NCI-H146 (cell line): Measurements from ENCODE around the gene ISY1.

Experiments used
- DNase-seq: peaks from one replicate; lab custom pipeline; 2025; lab: John Stamatoyannopoulos, UW

Gene ISY1

DNA sequence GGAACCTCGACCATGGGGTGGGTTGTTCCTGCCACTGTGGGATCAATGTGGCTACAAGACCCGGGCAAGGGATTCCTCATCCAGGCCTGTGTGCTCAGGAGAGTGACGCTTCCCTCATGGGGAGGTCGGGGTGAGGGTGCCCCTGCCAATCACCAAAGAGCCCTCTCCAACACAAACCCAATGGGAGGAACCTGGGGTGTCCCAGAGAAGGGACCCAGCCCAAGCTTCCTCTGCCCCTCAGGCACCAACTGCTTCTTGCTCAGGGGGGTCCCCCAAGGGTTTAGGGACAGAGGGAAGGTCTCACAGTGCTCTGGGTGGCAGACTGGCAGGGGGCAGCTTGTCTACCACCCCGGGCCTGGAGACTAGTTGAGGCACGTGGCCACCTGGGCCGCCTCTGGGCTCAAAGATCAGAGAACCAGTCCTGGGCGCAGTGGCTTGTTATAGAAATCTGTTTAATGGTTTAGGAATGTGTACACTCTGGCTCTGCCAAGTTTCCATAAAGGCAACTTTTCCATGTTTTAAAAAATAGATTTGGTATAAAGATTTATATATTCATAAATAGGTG is 73.6 kb downstream of the ISY1 start:
- no peak for DNase-seq

DNA sequence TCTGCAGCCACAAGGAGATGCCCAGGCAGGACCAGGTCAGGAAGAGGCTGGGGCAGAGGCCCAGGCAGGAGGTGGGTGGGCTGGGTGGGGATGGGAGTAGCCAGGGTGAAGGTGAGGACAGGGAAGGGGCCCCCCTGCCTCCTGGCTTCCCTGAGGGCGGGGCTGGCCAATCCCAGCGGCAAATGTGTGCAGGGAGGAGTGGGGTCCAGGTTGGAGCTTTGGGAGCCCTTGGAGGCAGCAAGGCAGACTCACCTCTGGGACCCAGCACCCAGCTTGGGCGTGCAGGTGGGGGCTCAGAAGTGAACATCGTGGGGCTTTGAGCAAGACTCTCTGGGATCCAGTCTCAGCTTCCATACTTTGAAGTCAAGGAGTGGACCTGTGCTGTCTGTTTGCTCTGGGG is 75.0 kb downstream of the ISY1 start:
- no peak for DNase-seq

DNA sequence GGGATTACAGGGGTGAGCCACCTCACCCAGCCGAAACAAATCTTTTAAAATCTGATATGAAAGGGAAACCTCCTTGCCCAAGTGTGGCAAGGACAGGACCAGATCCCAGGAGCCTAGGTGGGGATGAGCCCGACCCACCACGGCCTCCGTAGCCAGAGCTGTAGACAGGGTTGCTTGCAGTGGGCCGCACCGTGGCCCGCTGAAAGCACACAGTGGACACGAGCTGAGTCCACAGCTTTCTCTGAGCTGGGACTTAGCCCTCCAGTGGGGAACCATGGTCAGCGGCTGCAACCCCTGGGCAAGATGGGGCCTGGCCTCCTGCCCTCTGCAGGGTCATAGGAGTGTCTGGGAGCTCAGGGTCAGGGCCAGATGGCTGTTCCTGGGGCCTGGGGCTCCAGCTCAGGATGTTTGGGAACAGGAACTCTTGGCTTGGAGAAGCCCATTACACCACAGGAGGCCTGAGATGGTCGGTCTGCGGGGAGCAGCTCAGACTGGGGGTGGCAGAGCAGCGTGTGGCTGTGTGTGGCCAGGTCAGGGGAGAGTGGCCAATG is 75.6 kb downstream of the ISY1 start:
- DNase-seq, result no peak

DNA sequence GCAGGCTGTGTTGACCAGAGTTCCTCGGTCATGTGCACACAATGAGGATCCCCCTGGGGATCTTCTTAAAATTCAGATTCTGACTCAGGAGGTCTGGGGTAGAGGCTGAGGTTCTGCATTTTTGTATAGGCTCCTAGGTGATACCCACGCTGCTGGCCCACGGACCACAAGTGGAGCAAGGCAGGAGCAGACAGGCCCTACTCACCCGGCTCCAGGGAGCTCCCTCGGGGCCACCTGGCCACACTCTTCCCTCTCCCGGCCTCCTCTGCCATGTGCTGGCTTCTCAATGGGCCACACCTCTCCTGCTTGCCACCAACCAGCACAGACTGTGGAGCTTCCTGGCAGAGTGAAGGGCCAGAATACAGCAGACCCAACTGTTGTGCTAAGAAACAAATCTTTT is 76.4 kb downstream of the ISY1 start:
- DNase-seq, result no peak

DNA sequence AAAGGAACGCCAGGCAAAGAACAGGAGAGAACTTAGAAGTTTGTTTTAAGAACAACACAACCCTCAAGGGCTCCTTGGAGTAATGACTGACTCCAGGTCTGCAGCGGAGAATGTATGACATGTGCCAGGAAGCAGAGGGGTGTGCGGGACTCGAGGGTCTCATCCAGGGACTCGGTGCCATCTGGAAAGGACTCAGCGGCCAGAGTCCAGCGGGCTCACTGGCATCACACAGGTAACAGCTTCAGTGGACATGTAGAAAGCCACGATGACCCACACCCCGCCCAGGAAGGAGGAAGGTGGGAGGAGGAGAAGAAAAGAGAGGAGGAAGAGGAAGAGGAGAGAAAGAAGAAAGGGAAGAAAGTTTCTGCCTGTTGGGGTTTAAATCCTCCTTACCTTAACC is 78.8 kb downstream of the ISY1 start:
- no peak for DNase-seq

DNA sequence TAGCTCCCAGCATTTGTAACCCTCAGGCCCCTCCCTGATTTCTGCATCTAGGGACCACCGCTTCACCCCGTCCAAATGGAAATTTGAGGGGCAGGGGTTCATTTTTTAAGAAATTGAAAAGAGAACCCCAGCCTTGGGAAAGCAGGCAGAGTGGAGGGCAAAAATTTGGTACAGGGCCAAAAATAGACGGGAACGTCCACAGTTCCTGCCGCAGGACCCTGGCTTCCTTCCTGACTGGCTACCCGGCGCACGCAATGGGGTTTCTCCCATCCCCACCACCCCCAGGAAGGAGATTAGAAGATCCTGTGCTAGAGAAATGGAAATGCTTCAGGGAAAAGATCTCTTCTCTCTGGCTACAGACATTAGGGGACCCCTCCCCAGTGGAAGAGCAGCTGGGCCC is 79.4 kb downstream of the ISY1 start:
- DNase-seq, result no peak

DNA sequence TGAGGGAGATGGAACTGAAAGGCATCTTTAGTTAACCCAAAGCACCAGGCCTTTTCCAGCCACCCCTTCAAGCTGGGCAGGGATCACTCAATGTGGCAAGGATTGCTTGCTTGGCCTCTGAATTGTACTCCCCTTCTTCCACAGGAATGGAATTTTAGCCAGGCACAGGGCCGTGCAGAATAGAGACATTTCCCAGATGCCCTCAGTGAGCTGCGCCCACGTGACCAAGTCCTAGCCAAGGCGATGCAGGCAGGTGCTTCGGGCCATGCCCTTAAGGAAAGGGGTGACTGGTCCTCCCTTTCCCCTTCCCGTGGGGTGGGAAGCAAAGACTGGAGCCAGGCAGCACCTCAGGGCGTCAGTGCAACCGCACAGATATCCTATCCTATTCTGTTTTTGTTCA is 82.4 kb downstream of the ISY1 start:
- no peak for DNase-seq
